Activated gamma-delta T cell treated with Interleukin-2 at 50 U/mL for 16 hours (primary cell): ENCODE measurements around the gene ZNF814.
A peak's percentile ranks its signal among the peaks of the same experiment; 100 is the strongest.
"Not testable (repeated sequence)": the region's sequence is repeated elsewhere in the genome, so short reads cannot be mapped to it uniquely, and the experiment has no call there.

Experiments used
- DNase-seq: peaks from one replicate; pipeline ENCODE4 v3.0.0-alpha.2; 2020

ZNF814 gene

GRCh38 chr19:57854117-57854516, 34.7 kb downstream of the ZNF814 start:
- not testable (repeated sequence) for DNase-seq

- DNase-seq = not testable (repeated sequence)
These were observed 36.8 kb downstream of the ZNF814 start for GRCh38 chr19:57851812-57852603.

- DNase-seq = no peak
These were observed 38.3 kb downstream of the ZNF814 start for GRCh38 chr19:57850553-57851017.

- DNase-seq = peak; percentile 77
These were observed 39.0 kb downstream of the ZNF814 start, which contains the start of gene ZNF587 for GRCh38 chr19:57849666-57850473. TSS of gene ZNF587 (plus strand) at chr19:57849859. CDS start at chr19:57850039, 180 bp downstream.

- not testable (repeated sequence) for DNase-seq
These were observed 39.6 kb downstream of the ZNF814 start for GRCh38 chr19:57849162-57849665.

GRCh38 chr19:57847164-57847563, 41.7 kb downstream of the ZNF814 start:
- not testable (repeated sequence) for DNase-seq

- DNase-seq = no peak
These were observed 47.6 kb downstream of the ZNF814 start for GRCh38 chr19:57841122-57841763.

GRCh38 chr19:57838622-57839191, 50.1 kb downstream of the ZNF814 start:
- DNase-seq = not testable (repeated sequence)

- not testable (repeated sequence) for DNase-seq
These were observed 51.8 kb downstream of the ZNF814 start for GRCh38 chr19:57836991-57837390.

GRCh38 chr19:57830071-57830602, 58.7 kb downstream of the ZNF814 start, which contains the start of gene ZNF587B:
TSS of gene ZNF587B (plus strand) at chr19:57830299. CDS start at chr19:57830529, 230 bp downstream.
- peak; percentile 15 for DNase-seq

GRCh38 chr19:57829316-57829715, 59.5 kb downstream of the ZNF814 start:
- no peak for DNase-seq

GRCh38 chr19:57825511-57825910, 63.3 kb downstream of the ZNF814 start:
- DNase-seq = no peak

- DNase-seq = not testable (repeated sequence)
These were observed 65.2 kb downstream of the ZNF814 start for GRCh38 chr19:57823608-57824007.

GRCh38 chr19:57823155-57823554, 65.7 kb downstream of the ZNF814 start:
- not testable (repeated sequence) for DNase-seq

- DNase-seq = not testable (repeated sequence)
These were observed 67.3 kb downstream of the ZNF814 start for GRCh38 chr19:57821501-57821900.

- not testable (repeated sequence) for DNase-seq
These were observed 67.7 kb downstream of the ZNF814 start for GRCh38 chr19:57821095-57821494.

- DNase-seq = no peak
These were observed 68.2 kb downstream of the ZNF814 start for GRCh38 chr19:57820599-57820998.

GRCh38 chr19:57819475-57820148, 69.2 kb downstream of the ZNF814 start:
- DNase-seq = peak; percentile 77

GRCh38 chr19:57818378-57818777, 70.5 kb downstream of the ZNF814 start:
- no peak for DNase-seq

GRCh38 chr19:57817976-57818375, 70.9 kb downstream of the ZNF814 start:
- no peak for DNase-seq

GRCh38 chr19:57816652-57817051, 72.2 kb downstream of the ZNF814 start:
- no peak for DNase-seq
